ENCODE measurements around the gene TMTC1.

GRCh38 chr12:29593001-29593400 is 190.7 kb downstream of the TMTC1 start:
- TF ChIP-seq CREB3 (tag; conservative IDR thresholded peaks at IDR 0.05; ENCODE audit: low read depth), result no peak
- TF ChIP-seq MXI1 (IDR thresholded peaks at IDR 0.05; ENCODE audit: low read depth, low read length), result no peak
- TF ChIP-seq, protein P1, sequence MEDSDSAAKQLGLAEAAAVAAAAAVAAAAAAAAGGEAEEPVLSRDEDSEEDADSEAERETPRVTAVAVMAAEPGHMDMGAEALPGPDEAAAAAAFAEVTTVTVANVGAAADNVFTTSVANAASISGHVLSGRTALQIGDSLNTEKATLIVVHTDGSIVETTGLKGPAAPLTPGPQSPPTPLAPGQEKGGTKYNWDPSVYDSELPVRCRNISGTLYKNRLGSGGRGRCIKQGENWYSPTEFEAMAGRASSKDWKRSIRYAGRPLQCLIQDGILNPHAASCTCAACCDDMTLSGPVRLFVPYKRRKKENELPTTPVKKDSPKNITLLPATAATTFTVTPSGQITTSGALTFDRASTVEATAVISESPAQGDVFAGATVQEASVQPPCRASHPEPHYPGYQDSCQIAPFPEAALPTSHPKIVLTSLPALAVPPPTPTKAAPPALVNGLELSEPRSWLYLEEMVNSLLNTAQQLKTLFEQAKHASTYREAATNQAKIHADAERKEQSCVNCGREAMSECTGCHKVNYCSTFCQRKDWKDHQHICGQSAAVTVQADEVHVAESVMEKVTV (CRISPR knock-in tag; IDR thresholded peaks at IDR 0.05), result no peak
- no peak for TF ChIP-seq TCF7L2 (IDR thresholded peaks at IDR 0.05; ENCODE audit: low read depth, low read length)
- no peak for TF ChIP-seq SAFB2 (IDR thresholded peaks at IDR 0.05; ENCODE audit: borderline replicate concordance, low read depth, low read length, severe bottlenecking)
- TF ChIP-seq FIP1L1 (IDR thresholded peaks at IDR 0.05; ENCODE audit: low read depth, low read length, poor library complexity, severe bottlenecking), result no peak
- no peak for TF ChIP-seq ZNF134 (CRISPR knock-in tag; conservative IDR thresholded peaks at IDR 0.05)
- no peak for TF ChIP-seq ZNF143 (CRISPR knock-in tag; IDR thresholded peaks at IDR 0.05)
- no peak for TF ChIP-seq ZBTB1 (CRISPR knock-in tag; IDR thresholded peaks at IDR 0.05; ENCODE audit: borderline replicate concordance, low read depth)
- TF ChIP-seq ZFP30 (CRISPR knock-in tag; IDR thresholded peaks at IDR 0.05; ENCODE audit: borderline replicate concordance), result no peak
- TF ChIP-seq AFF4 (CRISPR knock-in tag; IDR thresholded peaks at IDR 0.05), result no peak
- TF ChIP-seq POLR2A (conservative IDR thresholded peaks at IDR 0.05), result no peak

Data from K562 (cell line).